ENCODE measurements around the gene TPSD1.
"Not testable (repeated sequence)": the region's sequence is repeated elsewhere in the genome, so short reads cannot be mapped to it uniquely, and the experiment has no call there.

Gene TPSD1

GRCh38 chr16:1283996-1284616, 28.2 kb downstream of the TPSD1 start:
- DNase-seq, result no peak

GRCh38 chr16:1285669-1286512, 30.0 kb downstream of the TPSD1 start:
- no peak for DNase-seq

- no peak for DNase-seq
Observed at GRCh38 chr16:1286513-1287094, 30.7 kb downstream of the TPSD1 start.

- no peak for DNase-seq
Observed at GRCh38 chr16:1287982-1288670, 32.3 kb downstream of the TPSD1 start.

- no peak for DNase-seq
Observed at GRCh38 chr16:1288813-1289476, 33.1 kb downstream of the TPSD1 start.

GRCh38 chr16:1289477-1289866, 33.6 kb downstream of the TPSD1 start:
- DNase-seq, result no peak

- DNase-seq, result no peak
Observed at GRCh38 chr16:1290063-1290501, 34.2 kb downstream of the TPSD1 start.

- DNase-seq, result no peak
Observed at GRCh38 chr16:1290860-1291575, 35.1 kb downstream of the TPSD1 start.

- DNase-seq, result no peak
Observed at GRCh38 chr16:1291576-1291974, 35.7 kb downstream of the TPSD1 start.

GRCh38 chr16:1292208-1292607, 36.3 kb downstream of the TPSD1 start:
- DNase-seq, result not testable (repeated sequence)

GRCh38 chr16:1292808-1293207, 36.9 kb downstream of the TPSD1 start:
- not testable (repeated sequence) for DNase-seq

- DNase-seq, result no peak
Observed at GRCh38 chr16:1293921-1294656, 38.2 kb downstream of the TPSD1 start.

GRCh38 chr16:1295465-1295864, 39.6 kb downstream of the TPSD1 start:
- no peak for DNase-seq

- DNase-seq, result not testable (repeated sequence)
Observed at GRCh38 chr16:1296688-1297017, 40.8 kb downstream of the TPSD1 start.

- peak; percentile 15 for DNase-seq
Observed at GRCh38 chr16:1297018-1297696, 41.3 kb downstream of the TPSD1 start.

GRCh38 chr16:1298406-1298805, 42.5 kb downstream of the TPSD1 start:
- DNase-seq, result no peak

- DNase-seq, result no peak
Observed at GRCh38 chr16:1299012-1299867, 43.4 kb downstream of the TPSD1 start.

- no peak for DNase-seq
Observed at GRCh38 chr16:1299868-1300203, 44.0 kb downstream of the TPSD1 start.

GRCh38 chr16:1300664-1301476, 45.0 kb downstream of the TPSD1 start:
- DNase-seq, result peak; percentile 66
